HG02970 (cell line): ENCODE results near the gene SLC39A9.
"Not testable (repeated sequence)": the region's sequence is repeated elsewhere in the genome, so short reads cannot be mapped to it uniquely, and the experiment has no call there.

Source experiments
- ATAC-seq: cut with Tn5 transposase; IDR thresholded peaks from one replicate; pipeline ENCODE4 v1.9.1; 2021; ENCODE audit warnings: mild to moderate bottlenecking, moderate library complexity, moderate number of reproducible peaks; ENCODE audit not compliant: unreplicated experiment, low FRiP score

The SLC39A9 gene

GRCh38 chr14:69416087-69416486 is 17.6 kb downstream of the SLC39A9 start:
- not testable (repeated sequence) for ATAC-seq

- ATAC-seq = no peak
Observed at GRCh38 chr14:69423279-69423678, 24.8 kb downstream of the SLC39A9 start.

GRCh38 chr14:69424149-69424923 is 25.8 kb downstream of the SLC39A9 start:
- ATAC-seq = no peak

GRCh38 chr14:69427596-69427995 is 29.1 kb downstream of the SLC39A9 start:
- no peak for ATAC-seq

GRCh38 chr14:69428289-69428998 is 30.0 kb downstream of the SLC39A9 start:
- no peak for ATAC-seq

GRCh38 chr14:69429643-69430042 is 31.2 kb downstream of the SLC39A9 start:
- ATAC-seq = no peak

- ATAC-seq = no peak
Observed at GRCh38 chr14:69430306-69430939, 31.9 kb downstream of the SLC39A9 start.

GRCh38 chr14:69432364-69432763 is 33.9 kb downstream of the SLC39A9 start:
- ATAC-seq = no peak

- no peak for ATAC-seq
Observed at GRCh38 chr14:69439521-69440270, 41.2 kb downstream of the SLC39A9 start.

- no peak for ATAC-seq
Observed at GRCh38 chr14:69441948-69442347, 43.5 kb downstream of the SLC39A9 start.

- no peak for ATAC-seq
Observed at GRCh38 chr14:69443296-69443805, 44.9 kb downstream of the SLC39A9 start.

- ATAC-seq = no peak
Observed at GRCh38 chr14:69449216-69449615, 50.7 kb downstream of the SLC39A9 start.

GRCh38 chr14:69451941-69452340 is 53.4 kb downstream of the SLC39A9 start:
- no peak for ATAC-seq

GRCh38 chr14:69458350-69458749 is 59.9 kb downstream of the SLC39A9 start:
- ATAC-seq = no peak

- no peak for ATAC-seq
Observed at GRCh38 chr14:69459122-69459521, 60.6 kb downstream of the SLC39A9 start.

GRCh38 chr14:69460093-69460701 is 61.7 kb downstream of the SLC39A9 start:
- no peak for ATAC-seq

- no peak for ATAC-seq
Observed at GRCh38 chr14:69464379-69464778, 65.9 kb downstream of the SLC39A9 start.

GRCh38 chr14:69464829-69465228 is 66.3 kb downstream of the SLC39A9 start:
- ATAC-seq = no peak

GRCh38 chr14:69468949-69469348 is 70.5 kb downstream of the SLC39A9 start:
- ATAC-seq = no peak

- no peak for ATAC-seq
Observed at GRCh38 chr14:69471436-69471835, 72.9 kb downstream of the SLC39A9 start.
